Neuronal stem cell (in vitro differentiated cells): ENCODE data around the gene CCDC15.

Experiments
- DNase-seq: peaks from one replicate; pipeline ENCODE4 v3.0.0-alpha.2; 2013; ENCODE audit warnings: low spot score
- H2AFZ ChIP-seq: one replicate; pipeline ENCODE4 v1.6.1; 2013; ENCODE audit warnings: mild to moderate bottlenecking, low read length, inconsistent platforms
- H2AK5ac ChIP-seq: 2 replicates; pipeline ENCODE4 v1.6.1; 2013; ENCODE audit warnings: low read depth, mild to moderate bottlenecking, inconsistent platforms, low read length, moderate library complexity, mixed read lengths
- H2BK120ac ChIP-seq: 2 replicates; pipeline ENCODE4 v1.6.1; 2013; ENCODE audit warnings: low read depth, mild to moderate bottlenecking, inconsistent platforms, low read length, moderate library complexity, mixed read lengths
- H2BK12ac ChIP-seq: one replicate; pipeline ENCODE4 v1.6.1; 2013; ENCODE audit warnings: low read length, inconsistent platforms
- H2BK15ac ChIP-seq: 2 replicates; pipeline ENCODE4 v1.6.1; 2013; ENCODE audit warnings: mild to moderate bottlenecking, low read length, inconsistent platforms, mixed read lengths
- H2BK5ac ChIP-seq: one replicate; pipeline ENCODE4 v1.6.1; 2013; ENCODE audit warnings: inconsistent platforms, mild to moderate bottlenecking, low read length, moderate library complexity
- H3K14ac ChIP-seq: one replicate; pipeline ENCODE4 v1.6.1; 2013; ENCODE audit warnings: low read length, inconsistent platforms
- H3K18ac ChIP-seq: 2 replicates; pipeline ENCODE4 v1.6.1; 2013; ENCODE audit warnings: low read length, inconsistent platforms
- H3K23ac ChIP-seq: 2 replicates; pipeline ENCODE4 v1.6.1; 2013; ENCODE audit warnings: low read depth, mild to moderate bottlenecking, mixed read lengths, low read length, inconsistent platforms; ENCODE audit not compliant: poor library complexity
- H3K27ac ChIP-seq: replicated peaks from 3 replicates; pipeline ENCODE4 v1.5.1; 2013; ENCODE audit warnings: low read length, inconsistent platforms
- H3K27me3 ChIP-seq, 3 experiments: 2 replicates each; pipeline ENCODE4 v1.6.1; 2013; ENCODE audit warnings: low read length in 3 of 3, mild to moderate bottlenecking in 2 of 3, inconsistent platforms in 1 of 3, low read depth in 1 of 3, mixed read lengths in 1 of 3, moderate library complexity in 1 of 3; ENCODE audit not compliant: control insufficient read depth in 3 of 3, insufficient read depth in 3 of 3
- H3K36me3 ChIP-seq, 2 donors: replicated peaks in 1 of 2; 2 replicates each; pipeline ENCODE4 v1.6.1; 2013; ENCODE audit warnings: low read length in 2 of 2; ENCODE audit not compliant: control insufficient read depth in 2 of 2, insufficient read depth in 2 of 2
- H3K4ac ChIP-seq: 2 replicates; pipeline ENCODE4 v1.6.1; 2013; ENCODE audit warnings: inconsistent platforms, mild to moderate bottlenecking, low read length, moderate library complexity
- H3K4me1 ChIP-seq, 2 donors: 1 replicate in 1 of 2; 2 replicates in 1 of 2; pipeline ENCODE4 v1.6.1; 2013; ENCODE audit warnings: low read length in 2 of 2, low read depth in 1 of 2; ENCODE audit not compliant: control insufficient read depth in 2 of 2, insufficient read depth in 1 of 2
- H3K4me2 ChIP-seq: one replicate; pipeline ENCODE4 v1.6.1; 2013; ENCODE audit warnings: mild to moderate bottlenecking, low read length, inconsistent platforms; ENCODE audit not compliant: insufficient read depth, poor library complexity, severe bottlenecking
- H3K4me3 ChIP-seq, 2 donors: 2 replicates each; pipeline ENCODE4 v1.5.1; 2013; ENCODE audit warnings: low read length in 2 of 2, mild to moderate bottlenecking in 2 of 2, inconsistent platforms in 1 of 2, moderate library complexity in 1 of 2
- H3K79me1 ChIP-seq: one replicate; pipeline ENCODE4 v1.6.1; 2013; ENCODE audit warnings: low read depth, mild to moderate bottlenecking, inconsistent platforms, low read length, moderate library complexity
- H3K9ac ChIP-seq: one replicate; pipeline ENCODE4 v1.6.1; 2013; ENCODE audit warnings: mild to moderate bottlenecking, low read depth, low read length, inconsistent platforms; ENCODE audit not compliant: poor library complexity
- H3K9me3 ChIP-seq, 2 donors: replicated peaks in 1 of 2; 2 replicates each; pipeline versions ENCODE3 to v1.6.1; 2013; ENCODE audit warnings: low read length in 2 of 2, mild to moderate bottlenecking in 2 of 2, inconsistent platforms in 1 of 2, low read depth in 1 of 2, mixed read lengths in 1 of 2, moderate library complexity in 1 of 2; ENCODE audit not compliant: control insufficient read depth in 2 of 2, insufficient read depth in 1 of 2
- H4K8ac ChIP-seq: one replicate; pipeline ENCODE4 v1.6.1; 2013; ENCODE audit warnings: low read depth, mild to moderate bottlenecking, inconsistent platforms, low read length, moderate library complexity
- H4K91ac ChIP-seq: one replicate; pipeline ENCODE4 v1.6.1; 2013; ENCODE audit warnings: low read length, low read depth, mild to moderate bottlenecking, inconsistent platforms; ENCODE audit not compliant: poor library complexity
- WGBS, 2 donors: extraction: QIAGEN DNeasy Blood & Tissue Kit; methylation state at CpG; one replicate each; pipeline ENCODE4 v1.1.7; 2013; ENCODE audit warnings: missing lambda C conversion rate in 2 of 2, mixed read lengths in 1 of 2; ENCODE audit not compliant: insufficient read length in 2 of 2, insufficient replicate concordance in 1 of 2; ENCODE audit errors: extremely low coverage in 2 of 2; 5-methylcytosine and 5-hydroxymethylcytosine counted together

The CCDC15 gene

DNA sequence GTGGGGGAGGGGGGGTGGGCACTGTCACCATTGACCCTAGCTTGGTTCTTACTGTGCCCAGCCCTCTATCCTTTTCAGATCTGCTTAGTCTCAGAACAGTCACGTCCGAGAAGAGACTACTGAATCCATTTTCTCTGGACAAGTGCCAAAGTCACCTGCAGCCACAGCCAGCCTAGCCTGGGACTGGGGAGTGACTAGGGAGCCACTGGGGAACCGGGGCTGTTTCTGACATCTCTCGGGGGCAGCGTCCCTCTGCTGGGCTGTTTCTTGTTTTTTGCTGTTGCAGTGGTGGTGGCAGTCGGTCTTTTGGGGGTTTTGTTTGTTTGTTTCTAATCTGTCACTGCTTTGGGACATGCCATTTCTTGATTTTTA lies 117.8 kb downstream of the CCDC15 start:
- no peak overlapping the region for H3K9ac ChIP-seq
- H2BK120ac ChIP-seq, result no peak overlapping the region
- H3K23ac ChIP-seq, result no peak overlapping the region
- no peak overlapping the region for H2AK5ac ChIP-seq
- H4K91ac ChIP-seq, result no peak overlapping the region
- H3K27ac ChIP-seq, result no peak overlapping the region
- no peak overlapping the region for H2BK12ac ChIP-seq
- H2BK15ac ChIP-seq, result no peak overlapping the region
- H2AFZ ChIP-seq, result no peak overlapping the region
- H3K4ac ChIP-seq, result no peak overlapping the region
- H4K8ac ChIP-seq, result no peak overlapping the region
- no peaks in the 10 kb centered on the region for H3K9me3 ChIP-seq
- no peak overlapping the region for H3K18ac ChIP-seq
- H3K4me1 ChIP-seq, result peaks cover 4 to 12% of the 10 kb centered on the region in 2 donors
- peaks cover 0 to 4% (median 2%) of the 10 kb centered on the region in 3 experiments for H3K27me3 ChIP-seq
- H2BK5ac ChIP-seq, result no peak overlapping the region
- no peak overlapping the region for H3K4me3 ChIP-seq
- no peaks in the 10 kb centered on the region for H3K79me1 ChIP-seq
- WGBS, 2 donors, result no CpG with 5 or more reads among the region's 6 CpGs
- no peak overlapping the region for H3K14ac ChIP-seq
- DNase-seq, result no peak
- no peaks in the 10 kb centered on the region for H3K36me3 ChIP-seq
- no peak overlapping the region for H3K4me2 ChIP-seq

DNA sequence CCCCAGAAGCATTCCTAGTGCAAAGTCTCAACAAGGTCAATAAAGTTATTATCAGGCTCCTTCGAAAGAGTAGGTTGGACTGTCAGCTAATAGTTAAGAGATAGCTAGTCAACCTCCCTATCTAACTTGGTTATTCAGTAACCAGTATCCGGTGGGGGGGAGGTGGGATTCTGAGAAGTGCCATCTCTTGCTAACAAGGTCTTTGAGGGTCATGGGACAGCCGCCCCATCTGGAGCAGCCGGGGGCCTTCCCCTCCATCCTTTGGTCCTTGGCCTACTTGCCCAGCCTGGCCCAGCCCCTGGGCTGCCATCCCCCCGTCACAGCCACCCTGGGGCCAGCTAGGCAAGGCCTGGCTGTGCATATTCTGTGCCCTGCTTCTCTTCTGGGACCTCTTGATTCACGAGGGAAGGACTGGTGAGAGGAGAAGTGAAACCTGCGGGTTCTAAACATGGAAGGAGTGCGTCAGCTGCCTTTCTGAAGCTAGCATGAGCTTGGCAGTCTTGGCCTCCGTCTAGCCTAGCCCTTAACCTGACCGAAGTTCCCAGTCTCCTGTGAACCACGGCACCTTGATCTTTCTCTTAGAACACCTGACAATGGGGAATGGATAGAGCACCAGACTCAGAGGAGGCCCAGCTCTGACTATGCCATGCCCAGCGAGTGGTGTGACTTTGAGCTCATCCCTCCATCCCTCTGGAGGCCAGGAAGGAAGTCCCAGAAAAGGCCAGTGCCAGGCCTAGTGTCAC lies 118.4 kb downstream of the CCDC15 start:
- H3K4me2 ChIP-seq, result no peak overlapping the region
- H3K18ac ChIP-seq, result no peak overlapping the region
- H2AK5ac ChIP-seq, result no peak overlapping the region
- H3K27ac ChIP-seq, result no peak overlapping the region
- no CpG with 5 or more reads among the region's 12 CpGs for WGBS, 2 donors
- H2BK5ac ChIP-seq, result no peak overlapping the region
- no peak overlapping the region for H3K14ac ChIP-seq
- H3K79me1 ChIP-seq, result no peaks in the 10 kb centered on the region
- H2BK12ac ChIP-seq, result no peak overlapping the region
- H2AFZ ChIP-seq, result no peak overlapping the region
- no peak overlapping the region for H3K23ac ChIP-seq
- no peak for DNase-seq
- H2BK120ac ChIP-seq, result no peak overlapping the region
- no peaks in the 10 kb centered on the region for H3K36me3 ChIP-seq
- H3K4me1 ChIP-seq, result peaks cover 4 to 12% of the 10 kb centered on the region in 2 donors
- no peaks in the 10 kb centered on the region for H3K9me3 ChIP-seq
- H3K27me3 ChIP-seq, result peaks cover 0 to 4% (median 2%) of the 10 kb centered on the region in 3 experiments
- H4K8ac ChIP-seq, result no peak overlapping the region
- no peak overlapping the region for H3K9ac ChIP-seq
- H2BK15ac ChIP-seq, result no peak overlapping the region
- no peak overlapping the region for H3K4ac ChIP-seq
- no peak overlapping the region for H4K91ac ChIP-seq
- H3K4me3 ChIP-seq, result no peak overlapping the region

DNA sequence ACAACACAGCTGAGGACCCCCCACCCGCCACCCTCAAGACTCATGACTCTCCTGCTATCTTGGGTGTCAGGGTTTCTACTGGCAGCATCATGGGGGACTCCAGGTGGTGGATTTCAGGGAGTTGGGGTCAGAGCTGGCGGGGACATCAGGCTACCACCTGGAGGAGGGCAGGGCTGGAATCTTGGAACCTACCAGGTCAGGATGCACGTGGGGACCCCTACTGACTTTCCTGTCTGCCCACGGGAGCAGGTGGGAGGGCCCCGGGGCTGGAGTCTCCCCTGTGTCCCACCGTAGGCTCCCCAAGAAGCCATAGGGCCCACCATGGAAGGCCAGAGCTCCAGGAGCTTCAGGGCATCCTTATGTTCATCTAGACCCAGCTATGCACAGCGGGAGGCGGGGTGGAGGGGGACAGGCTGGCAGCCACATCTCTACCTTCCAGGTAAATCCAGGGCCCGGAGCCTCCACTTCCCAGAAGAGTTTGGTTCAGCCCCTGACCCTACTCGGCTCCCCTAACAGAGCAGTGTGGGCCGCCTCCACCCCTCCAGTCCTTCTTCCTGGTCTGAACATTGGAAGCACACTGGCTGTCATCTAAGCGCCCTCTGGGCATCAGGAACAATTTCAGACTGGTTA lies 119.1 kb downstream of the CCDC15 start:
- H3K14ac ChIP-seq, result no peak overlapping the region
- H4K8ac ChIP-seq, result no peak overlapping the region
- no peak overlapping the region for H3K4me3 ChIP-seq
- H3K27me3 ChIP-seq, result peaks cover 0 to 4% (median 2%) of the 10 kb centered on the region in 3 experiments
- H3K9me3 ChIP-seq, result no peaks in the 10 kb centered on the region
- H2BK12ac ChIP-seq, result no peak overlapping the region
- no peak overlapping the region for H3K4me2 ChIP-seq
- H3K79me1 ChIP-seq, result no peaks in the 10 kb centered on the region
- H2BK15ac ChIP-seq, result no peak overlapping the region
- H2BK120ac ChIP-seq, result no peak overlapping the region
- no CpG with 5 or more reads among the region's 12 CpGs for WGBS, 2 donors
- no peak overlapping the region for H2AK5ac ChIP-seq
- H3K18ac ChIP-seq, result no peak overlapping the region
- no peak overlapping the region for H3K4ac ChIP-seq
- H3K36me3 ChIP-seq, result no peaks in the 10 kb centered on the region
- H4K91ac ChIP-seq, result no peak overlapping the region
- H3K27ac ChIP-seq, result no peak overlapping the region
- DNase-seq, result no peak
- H3K23ac ChIP-seq, result no peak overlapping the region
- H3K9ac ChIP-seq, result no peak overlapping the region
- no peak overlapping the region for H2BK5ac ChIP-seq
- H2AFZ ChIP-seq, result no peak overlapping the region
- peaks cover 4 to 12% of the 10 kb centered on the region in 2 donors for H3K4me1 ChIP-seq

DNA sequence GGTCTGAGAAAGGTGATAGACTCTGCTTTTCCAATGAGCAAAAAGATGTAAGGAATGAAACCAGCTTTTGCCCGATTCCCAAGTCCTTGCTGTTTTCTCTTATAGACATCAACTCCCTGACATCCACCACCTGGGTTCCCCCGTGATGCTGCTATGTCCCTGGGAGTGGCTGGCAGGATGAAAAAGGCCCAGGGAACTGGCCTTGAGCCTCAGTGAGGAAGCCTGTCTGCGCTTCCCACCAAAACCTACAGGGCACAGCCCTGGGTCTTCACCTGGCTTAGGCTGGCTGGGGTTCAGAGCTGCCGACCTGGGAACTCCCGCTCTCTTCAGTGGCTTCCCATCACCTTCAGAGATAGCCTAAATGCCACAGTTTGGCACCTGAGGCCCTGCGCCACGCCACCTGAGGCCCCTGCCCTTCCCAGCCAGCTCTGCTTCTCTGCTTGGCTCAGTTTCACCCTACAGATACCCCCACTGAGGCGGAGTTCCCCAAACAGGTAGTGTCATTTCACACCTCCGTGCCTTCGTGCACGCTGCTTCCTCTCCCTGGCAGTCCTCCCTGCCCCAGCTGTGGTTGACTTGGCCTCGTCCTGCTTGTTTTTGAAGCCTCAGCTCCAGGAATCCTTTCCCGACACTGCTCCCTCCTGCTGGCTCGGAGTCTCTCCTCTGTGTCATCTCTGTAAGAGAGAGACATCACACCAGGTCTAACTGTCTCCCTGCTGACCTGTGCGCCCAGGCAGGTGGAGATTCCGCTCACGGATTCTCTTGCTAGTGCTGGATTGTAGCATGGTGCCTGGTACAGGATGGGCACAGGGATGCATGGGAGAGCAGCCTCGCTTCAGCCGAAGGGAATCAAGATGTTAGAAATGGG lies 119.8 kb downstream of the CCDC15 start:
- H3K18ac ChIP-seq, result no peak overlapping the region
- no peaks in the 10 kb centered on the region for H3K36me3 ChIP-seq
- no peak overlapping the region for H2BK15ac ChIP-seq
- peaks cover 0 to 4% (median 2%) of the 10 kb centered on the region in 3 experiments for H3K27me3 ChIP-seq
- H3K14ac ChIP-seq, result no peak overlapping the region
- no peak overlapping the region for H2BK120ac ChIP-seq
- H3K4ac ChIP-seq, result no peak overlapping the region
- peaks cover 4 to 12% of the 10 kb centered on the region in 2 donors for H3K4me1 ChIP-seq
- peak overlapping the region; percentile 6 for H3K9ac ChIP-seq
- DNase-seq, result no peak
- H3K4me2 ChIP-seq, result no peak overlapping the region
- no peak overlapping the region for H3K4me3 ChIP-seq
- no peak overlapping the region for H4K8ac ChIP-seq
- no peak overlapping the region for H3K27ac ChIP-seq
- no peak overlapping the region for H2BK12ac ChIP-seq
- peak overlapping the region; percentile 14 for H4K91ac ChIP-seq
- WGBS, 2 donors, result no CpG with 5 or more reads among the region's 19 CpGs
- H2AK5ac ChIP-seq, result peak overlapping the region; percentile 43
- no peaks in the 10 kb centered on the region for H3K79me1 ChIP-seq
- H2BK5ac ChIP-seq, result no peak overlapping the region
- peak overlapping the region; percentile 51 for H3K23ac ChIP-seq
- H2AFZ ChIP-seq, result no peak overlapping the region
- H3K9me3 ChIP-seq, result no peaks in the 10 kb centered on the region
